GM12873 (cell line): Measurements from ENCODE around the gene GPR139.

Experiments used
- TF ChIP-seq, protein P1 (sequence below): IDR thresholded peaks from 2 replicates; pipeline ENCODE4 v1.5.1; 2012; ENCODE audit warnings: low read depth, mild to moderate bottlenecking, moderate library complexity, low read length, control low read depth; ENCODE audit not compliant: insufficient read depth; ENCODE audit errors: missing control alignments

GPR139 gene

DNA sequence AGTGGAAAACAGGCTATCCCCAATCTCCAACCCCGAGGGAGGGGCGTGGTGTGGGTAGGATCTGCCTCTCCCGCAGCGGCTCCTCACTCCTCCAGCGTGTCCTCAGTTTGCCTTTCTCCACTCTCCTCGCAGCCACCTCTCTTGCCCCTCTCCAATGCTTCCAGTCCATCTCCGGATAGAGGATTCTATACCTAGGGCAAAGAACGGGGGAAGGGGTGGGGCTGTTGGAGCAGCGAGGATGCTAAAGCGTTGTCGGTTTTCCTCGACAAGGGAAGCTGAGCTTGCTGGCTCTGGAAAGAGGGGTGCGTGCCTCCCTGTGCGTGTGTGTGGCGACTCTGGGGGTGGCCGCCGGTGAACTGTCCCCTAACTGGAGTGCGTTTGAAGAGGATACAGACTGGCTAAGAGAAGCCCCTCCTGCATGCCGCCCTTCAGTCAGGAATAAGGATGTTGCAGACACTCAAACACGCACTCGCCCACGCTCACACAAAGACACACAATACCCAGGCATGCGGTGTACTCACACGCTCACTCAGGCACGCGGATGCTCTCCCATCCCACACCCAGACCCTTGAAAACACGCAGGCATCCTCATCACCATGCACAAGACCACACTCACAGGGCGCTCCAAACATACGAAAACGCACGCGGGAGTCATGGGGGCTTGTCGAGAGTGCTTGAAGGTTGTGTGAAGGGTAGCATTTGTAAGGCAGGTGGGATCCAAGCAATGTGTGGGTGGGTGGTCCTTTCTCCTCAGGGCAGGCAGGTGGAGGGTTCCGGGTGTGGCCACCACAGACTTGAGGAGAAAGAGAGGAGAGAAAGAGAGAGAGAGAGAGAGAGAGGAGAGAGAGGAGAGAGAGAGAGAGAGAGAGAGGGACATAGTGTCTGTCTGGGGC, 655 bp upstream of the GPR139 start:
- TF ChIP-seq, protein P1, sequence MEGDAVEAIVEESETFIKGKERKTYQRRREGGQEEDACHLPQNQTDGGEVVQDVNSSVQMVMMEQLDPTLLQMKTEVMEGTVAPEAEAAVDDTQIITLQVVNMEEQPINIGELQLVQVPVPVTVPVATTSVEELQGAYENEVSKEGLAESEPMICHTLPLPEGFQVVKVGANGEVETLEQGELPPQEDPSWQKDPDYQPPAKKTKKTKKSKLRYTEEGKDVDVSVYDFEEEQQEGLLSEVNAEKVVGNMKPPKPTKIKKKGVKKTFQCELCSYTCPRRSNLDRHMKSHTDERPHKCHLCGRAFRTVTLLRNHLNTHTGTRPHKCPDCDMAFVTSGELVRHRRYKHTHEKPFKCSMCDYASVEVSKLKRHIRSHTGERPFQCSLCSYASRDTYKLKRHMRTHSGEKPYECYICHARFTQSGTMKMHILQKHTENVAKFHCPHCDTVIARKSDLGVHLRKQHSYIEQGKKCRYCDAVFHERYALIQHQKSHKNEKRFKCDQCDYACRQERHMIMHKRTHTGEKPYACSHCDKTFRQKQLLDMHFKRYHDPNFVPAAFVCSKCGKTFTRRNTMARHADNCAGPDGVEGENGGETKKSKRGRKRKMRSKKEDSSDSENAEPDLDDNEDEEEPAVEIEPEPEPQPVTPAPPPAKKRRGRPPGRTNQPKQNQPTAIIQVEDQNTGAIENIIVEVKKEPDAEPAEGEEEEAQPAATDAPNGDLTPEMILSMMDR, result no peak

DNA sequence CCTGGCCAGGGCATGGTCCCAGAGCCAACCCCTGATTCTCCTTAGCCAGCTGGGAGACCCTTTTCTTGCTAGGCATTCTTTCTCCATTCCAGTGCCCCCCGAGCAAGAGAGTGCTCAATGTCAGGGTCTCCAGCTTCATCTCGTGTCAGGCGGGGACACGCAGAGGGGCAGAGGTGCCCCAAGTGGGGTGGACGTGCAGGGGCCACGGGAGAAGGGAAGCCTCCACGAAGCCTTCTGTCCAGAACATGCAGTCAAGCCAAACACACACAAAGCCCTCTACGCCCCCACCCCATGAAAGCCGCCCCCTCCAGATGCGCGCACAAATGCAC, 852 bp downstream of the GPR139 start:
- TF ChIP-seq, protein P1, result no peak

DNA sequence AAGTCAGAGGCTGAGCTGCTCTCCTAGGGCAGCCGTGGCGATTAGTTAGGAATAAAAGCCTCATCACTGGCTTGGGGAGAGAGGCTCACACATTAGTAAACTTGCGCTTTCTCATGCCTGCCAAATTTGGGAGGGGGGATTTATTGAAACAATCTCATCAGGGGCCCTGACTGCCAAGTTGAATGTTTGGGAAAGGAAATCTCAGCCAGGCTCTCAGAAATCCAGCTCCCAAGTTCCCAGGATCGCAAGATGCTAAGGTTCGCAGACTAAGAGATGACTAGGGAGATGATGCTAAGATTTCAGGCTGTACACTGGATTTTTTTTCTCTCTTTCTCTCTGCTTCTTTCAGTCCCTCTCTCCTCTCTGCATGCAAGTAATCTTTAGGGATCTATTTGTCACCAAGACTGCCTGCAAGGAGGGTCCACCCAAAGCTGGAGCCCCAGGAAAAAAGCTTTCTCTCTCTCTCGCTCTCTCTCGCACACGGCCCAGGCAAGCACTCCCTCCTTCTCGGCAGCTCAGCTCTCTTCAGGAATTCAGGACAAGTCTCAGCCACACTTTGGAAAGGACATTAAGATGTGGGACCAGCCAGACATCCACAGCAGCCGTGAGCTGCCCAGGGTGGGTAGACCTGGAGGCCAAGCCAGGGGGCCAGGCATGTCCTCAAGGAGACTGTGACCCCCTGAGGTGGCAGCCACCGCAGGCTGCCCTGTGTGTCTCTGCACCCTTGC, 1.4 kb downstream of the GPR139 start:
- TF ChIP-seq, protein P1, result no peak

DNA sequence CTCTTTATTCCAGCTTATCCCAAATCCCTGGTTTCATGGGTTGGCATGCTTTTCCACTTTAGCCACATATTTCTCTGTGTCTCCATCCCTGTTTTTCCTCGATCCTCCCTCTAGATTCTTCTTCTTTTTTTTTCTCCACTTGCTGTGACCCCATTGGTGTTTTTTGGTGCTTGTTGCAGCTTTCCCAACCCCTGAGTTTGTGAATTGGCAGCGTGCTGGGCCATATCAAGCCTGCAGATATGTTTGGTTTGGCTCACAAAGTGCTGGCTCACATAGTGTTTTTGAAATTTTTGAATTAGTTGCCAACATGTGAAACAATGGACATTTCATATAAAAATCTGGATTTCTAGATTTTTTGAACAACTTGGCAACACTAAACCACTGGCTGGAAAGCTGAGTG, 8.8 kb downstream of the GPR139 start:
- TF ChIP-seq, protein P1, result no peak

DNA sequence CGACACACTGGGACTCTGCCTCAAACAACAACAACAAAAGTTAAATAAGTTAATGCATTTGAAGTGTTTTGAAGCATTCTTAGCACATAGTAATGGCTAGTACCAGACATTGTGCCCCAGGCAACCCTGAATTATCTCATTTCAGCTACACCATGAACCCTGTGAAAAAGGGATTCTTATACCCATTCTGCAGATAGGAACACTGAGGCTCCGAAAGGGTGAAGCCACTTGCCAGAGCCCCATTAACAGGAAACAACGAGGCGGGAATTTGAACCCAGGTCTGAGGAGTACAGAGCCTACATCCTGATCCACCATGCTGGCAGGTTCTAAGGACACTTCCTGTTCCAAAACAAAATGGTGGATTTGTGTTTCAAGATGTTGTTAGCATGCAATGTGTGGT, 9.2 kb downstream of the GPR139 start:
- TF ChIP-seq, protein P1, result no peak

DNA sequence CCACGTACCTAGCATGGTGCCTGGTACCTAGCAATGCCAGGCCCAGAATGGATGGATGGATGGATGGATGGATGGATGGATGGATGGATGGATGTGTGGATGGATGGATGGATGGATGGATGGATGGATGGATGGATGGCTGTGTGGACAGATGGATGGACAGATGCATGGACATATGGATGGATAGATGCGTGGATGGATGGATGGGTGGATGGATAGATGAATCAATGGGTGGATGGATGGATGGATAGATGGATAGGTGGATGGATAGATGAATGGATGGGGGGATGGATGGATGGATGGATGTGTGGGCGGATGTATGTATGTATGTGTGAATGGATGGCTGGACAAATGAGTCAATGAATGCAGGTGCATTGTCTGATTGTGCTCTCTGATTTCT, 12.6 kb downstream of the GPR139 start:
- TF ChIP-seq, protein P1, result no peak

DNA sequence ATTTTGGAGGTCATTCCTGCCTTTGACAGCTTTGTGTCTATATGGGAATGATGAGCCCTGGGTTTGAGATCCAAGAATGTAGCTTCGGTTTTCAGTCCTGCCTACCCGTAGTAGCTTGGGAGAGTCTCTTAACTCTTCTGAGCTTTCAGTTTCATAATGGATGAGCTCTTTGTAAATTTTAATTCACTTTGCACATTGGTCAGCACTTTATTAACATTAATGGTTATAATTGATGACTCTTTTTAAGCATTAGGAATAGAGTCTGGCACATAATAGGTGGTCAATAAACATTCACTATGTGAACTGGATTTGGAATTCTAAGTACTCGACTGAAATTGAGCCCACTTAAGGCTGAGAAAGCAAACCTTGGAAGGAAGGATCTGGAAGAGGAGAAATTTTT, 17.3 kb downstream of the GPR139 start:
- TF ChIP-seq, protein P1, result no peak
